Activated naive CD4-positive, alpha-beta T cell treated with anti-CD3 and anti-CD28 coated beads, Interleukin-2, amount 50 U/mL, for 16 hours (primary cell): ENCODE data around the gene SERINC5.
"Not testable (repeated sequence)": the region's sequence is repeated elsewhere in the genome, so short reads cannot be mapped to it uniquely, and the experiment has no call there.

Source experiments
- DNase-seq: peaks from one replicate; pipeline ENCODE4 v3.0.0-alpha.2; 2020

Gene SERINC5

DNA sequence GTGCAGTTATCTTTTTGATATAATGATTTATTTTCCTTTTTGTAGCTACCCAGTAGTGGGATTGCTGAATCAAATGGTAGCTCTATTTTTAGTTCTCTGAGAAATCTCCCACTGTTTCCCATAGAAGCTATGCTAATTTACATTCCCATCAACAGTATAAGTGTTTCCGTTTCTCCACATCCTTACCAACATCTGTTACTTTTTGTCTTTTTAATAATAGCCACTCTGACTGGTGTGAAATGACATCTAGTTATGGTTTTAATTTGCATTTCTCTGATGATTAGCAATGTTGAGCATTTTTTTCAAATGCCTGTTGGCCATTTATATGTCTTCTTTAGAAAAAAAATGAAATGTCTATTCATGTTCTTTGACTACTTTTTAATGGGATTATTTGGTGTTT, 94.7 kb downstream of the SERINC5 start:
- DNase-seq, result no peak

DNA sequence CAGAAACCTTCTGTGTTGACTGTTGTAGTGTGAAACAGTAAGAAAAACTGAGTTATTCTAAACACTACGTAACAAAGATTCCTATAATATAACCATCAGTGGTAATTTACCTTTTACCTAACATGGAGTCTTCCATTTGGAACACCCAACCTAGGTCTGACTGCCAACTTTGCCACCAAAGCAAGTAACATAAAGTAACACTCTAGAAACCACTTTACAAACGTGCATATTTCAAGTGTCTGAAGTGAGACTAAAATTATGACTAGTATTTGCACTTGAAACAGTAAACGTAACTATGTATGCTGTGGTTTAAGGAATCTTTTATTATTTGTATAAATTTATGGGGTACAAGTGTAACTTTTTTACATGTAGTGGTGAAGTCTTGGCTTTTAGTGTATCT, 95.6 kb downstream of the SERINC5 start:
- DNase-seq, result no peak

DNA sequence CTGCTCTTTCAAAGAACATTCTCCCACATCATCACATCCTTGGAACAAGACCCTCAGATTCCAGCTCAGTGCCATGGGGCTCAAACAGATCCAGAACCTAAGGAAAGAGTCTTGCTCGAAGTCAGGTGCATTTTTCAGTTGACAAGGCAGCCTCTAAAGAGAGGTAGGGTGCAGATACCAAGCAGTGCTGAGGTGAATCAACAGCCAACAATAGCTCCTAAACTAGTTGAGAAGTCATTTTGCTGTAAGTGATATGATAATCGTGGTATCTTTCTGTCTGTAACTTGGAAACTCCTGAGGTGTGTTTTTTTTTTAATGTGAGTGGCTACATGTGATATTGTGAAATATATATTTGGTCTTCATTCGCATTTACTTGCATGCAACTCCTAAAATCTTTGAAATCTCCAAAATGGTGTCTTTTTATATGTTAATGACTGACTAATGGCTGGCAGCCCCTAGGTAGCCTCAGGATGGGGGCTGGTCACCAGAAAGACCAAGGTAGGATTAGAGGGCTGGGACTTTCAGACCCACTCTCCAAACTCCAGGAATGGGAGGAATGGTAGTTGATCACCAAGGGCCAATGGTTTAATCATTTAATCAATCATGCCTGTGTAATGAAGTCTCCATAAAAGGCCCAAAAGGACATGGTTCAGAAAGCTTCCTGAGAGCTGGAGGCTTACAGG, 96.6 kb downstream of the SERINC5 start:
- no peak for DNase-seq

DNA sequence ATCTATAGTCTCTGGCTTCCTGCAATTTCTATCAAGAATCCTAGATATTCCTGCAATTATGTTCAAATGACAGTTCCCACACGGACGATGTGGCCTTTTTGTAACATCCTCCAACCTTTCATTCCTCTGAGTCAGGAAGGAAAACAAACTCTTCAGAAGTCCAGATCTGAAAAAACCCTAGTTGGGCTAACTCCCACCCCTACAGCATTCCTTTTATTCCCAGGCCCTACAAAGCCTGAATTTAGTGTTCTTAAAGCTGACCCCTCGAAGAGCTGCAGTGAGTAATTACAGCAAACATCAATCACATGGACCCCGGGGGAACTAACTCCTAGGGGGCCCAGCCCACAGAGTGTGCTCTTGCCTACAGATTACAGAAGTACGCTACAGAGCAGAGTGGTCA, 99.7 kb downstream of the SERINC5 start:
- no peak for DNase-seq

DNA sequence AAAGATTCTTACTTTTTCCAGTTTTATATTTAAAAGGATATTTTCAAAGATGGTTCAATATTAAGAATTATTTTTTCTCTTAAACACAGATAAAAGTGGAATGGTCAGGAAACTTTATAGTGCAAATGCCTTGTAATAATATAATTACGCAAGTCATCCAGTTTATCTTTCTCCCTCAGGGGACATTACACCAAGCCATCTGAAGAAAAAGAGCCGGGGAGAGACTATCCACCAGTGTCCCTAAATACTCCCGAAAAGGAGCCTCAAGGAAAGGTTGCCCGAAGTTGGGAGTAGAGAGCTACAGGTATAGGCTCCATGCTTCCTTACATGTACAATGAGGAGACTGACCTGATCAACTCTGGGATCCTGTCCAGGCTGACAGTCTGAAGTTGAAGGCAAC, 101.1 kb downstream of the SERINC5 start:
- DNase-seq, result no peak

DNA sequence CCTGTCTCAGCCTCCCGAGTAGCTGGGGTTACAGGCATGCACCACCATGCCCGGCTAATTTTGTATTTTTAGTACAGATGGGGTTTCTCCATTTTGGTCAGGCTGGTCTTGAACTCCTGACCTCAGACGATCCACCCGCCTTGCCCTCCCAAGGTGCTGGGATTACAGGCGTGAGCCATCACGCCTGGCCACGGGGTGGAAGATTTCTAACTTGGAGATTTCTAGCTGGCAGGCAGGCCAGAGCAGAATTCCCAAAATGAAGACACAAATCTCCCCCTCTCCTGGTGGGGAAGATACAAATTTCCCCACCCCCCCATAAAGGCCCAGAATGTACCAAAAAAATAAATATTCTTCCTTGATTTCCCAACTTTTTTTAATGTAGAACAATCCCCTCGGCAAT, 101.6 kb downstream of the SERINC5 start:
- DNase-seq, result not testable (repeated sequence)

DNA sequence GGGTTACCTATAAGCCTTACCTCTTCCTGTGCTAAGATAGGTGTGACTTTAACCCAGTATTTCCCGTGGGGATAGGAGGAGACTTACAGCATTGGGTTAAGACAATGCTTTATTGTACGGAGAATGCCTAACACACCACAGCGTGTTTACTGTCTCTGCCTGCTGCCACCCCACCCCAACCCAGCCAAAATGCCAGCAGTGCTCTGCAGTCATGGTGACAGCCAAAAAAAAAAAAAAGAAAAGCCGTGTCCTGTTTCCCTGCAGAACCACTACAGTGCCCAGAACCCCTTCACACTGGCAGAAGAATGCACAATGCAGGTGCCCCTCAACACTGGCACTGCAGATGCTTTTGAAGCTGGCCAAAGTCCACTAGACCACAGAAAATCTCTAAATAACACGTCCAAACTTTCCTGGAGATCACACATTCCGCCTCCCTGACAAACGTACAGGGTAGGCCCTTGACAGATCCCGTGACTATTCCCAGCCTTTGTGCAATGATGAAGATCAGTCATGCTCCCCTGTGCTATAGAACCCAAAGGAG, 102.2 kb downstream of the SERINC5 start:
- no peak for DNase-seq

DNA sequence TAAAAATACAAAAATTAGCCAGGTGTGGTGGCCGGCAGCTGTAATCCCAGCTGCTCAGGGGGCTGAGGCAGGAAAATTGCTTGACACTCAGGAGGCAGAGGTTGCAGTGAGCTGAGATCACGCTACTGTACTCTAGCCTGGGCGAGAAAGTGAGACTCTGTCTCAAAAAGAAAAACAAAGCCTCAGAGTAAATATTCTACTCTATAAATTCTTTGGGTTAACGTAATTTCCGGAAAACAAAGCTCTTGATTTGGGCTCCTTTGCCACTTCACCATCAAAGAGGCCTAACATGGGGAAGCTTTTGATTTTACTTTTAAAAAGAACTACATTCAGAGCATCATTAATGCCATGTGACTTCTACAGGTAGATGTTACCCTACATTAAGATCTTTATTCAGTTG, 103.1 kb downstream of the SERINC5 start:
- no peak for DNase-seq

DNA sequence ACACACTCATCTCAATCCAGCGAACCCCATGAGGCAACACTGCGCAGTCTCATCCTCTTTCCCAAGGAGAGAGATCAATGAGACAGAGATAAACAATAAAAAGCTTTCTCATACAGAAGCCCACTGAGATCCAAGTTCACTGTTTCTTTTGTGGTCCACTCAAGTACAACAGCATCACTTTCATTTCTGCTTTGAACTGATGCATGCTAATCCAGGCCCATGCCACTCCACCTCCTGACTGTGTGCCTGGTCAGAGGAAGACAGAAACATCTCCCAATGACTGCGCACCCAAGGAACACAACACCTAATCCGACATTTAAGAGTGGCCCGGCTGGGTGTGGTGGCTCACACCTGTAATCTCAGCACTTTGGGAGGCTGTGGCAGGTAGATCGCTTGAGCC, 104.0 kb downstream of the SERINC5 start:
- DNase-seq, result no peak

DNA sequence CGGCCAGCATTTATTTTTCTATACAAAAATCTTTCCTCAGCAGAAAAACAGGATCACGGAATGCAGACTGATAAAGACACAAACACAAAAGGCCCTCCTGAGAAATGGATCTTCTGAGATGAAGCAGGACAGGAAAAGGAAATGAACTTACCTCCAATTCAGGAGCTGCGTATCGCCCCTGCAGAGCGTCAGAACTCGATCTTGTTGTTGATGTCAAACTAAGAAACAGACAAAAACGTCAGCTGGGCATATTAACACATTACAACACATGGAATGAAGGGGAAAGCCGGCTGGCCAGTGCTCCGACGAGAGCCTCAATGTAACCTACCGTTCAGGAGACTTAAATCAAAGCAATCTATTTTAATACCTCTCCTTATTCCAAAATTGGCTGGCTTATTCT, 105.1 kb downstream of the SERINC5 start:
- DNase-seq, result no peak

DNA sequence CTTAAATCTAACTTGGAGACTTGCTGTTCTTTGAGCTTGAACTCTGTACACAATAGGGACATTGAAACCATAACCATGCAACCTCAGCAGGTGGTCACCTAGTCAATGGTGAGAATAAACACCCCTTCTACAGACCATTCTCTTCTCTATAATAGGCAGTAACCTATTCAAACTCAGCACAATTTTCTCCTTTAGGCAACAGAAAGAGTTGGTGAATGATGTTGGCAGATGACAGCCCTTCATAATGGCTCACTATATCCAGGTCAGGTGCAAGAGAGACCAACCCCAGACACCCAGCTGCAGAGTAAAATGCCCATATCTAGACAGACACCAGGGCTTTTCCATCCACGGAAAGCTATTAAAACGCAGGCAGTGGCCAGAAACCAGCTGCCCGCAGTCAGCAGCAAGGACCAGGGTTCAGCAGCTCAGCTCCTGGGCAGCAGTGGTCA, 106.7 kb downstream of the SERINC5 start:
- no peak for DNase-seq

DNA sequence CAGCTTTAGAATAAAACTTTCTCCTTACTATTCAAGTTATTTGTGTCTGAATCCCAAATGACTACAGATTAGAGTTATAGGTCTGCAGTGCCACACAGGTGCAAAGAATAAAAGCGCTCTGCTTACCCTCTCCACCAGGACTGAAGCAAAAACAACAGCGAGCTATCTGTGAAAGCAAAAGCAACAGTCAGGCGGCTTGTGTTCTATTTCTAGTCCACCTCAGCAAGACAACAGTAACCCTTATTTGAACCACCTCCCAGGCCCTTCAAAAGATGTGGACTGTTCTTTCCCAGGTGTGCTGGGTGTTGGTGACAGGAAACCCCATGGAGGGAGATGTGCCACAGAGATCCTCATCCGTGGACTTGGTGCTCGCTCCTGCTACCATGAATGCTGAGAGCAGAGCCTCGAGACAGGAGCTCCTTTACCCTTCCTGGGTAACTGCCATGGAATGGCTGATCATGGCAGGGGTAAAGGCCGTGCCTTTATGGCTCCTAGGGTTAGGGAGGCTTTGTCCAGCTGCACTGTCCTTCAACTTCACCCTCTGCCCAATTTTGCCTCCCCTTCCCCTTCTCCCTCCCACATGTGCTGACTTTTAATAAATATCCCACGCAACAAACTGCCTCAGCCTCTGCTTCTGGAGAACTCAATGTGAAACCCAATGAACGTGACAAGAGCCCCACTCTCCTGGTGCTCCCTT, 108.6 kb downstream of the SERINC5 start:
- DNase-seq, result no peak

DNA sequence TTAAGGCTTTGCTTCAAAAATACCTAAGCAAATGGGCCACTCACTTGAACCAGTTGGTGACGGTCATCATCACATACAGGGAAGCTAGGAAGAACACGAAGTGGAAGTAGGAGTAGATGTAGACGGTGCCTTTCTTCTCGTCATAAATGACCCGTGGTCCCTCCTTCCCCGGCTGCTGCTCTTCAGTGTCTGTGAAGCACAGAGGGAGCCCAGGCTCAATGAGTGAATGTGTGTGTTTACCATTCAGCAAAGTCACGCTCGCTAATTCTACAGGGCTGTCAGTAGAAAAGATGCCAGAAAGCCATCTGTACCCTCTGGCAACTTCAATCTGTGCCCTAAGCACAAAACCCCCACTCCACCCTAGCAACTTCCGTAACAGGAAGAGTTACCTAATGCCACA, 109.8 kb downstream of the SERINC5 start:
- no peak for DNase-seq

DNA sequence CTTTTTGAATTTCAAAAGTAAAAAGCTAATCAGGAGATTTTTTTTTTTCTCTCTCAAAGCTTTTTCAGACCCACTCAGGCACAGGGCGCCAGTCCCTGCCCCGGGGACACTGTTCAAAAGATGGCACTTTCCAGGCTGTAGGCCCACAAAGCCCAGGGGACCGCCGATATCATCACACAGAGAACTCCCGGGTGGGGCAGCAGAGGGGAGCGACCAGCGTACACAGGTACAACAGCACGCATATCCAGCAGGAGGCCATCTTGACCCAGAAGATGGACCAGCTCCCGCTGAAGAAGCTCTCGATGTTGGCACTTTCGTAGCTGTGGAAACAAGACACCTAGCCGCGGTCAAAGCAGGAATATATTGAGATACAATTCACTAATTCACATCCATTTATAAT, 112.4 kb downstream of the SERINC5 start:
- no peak for DNase-seq

DNA sequence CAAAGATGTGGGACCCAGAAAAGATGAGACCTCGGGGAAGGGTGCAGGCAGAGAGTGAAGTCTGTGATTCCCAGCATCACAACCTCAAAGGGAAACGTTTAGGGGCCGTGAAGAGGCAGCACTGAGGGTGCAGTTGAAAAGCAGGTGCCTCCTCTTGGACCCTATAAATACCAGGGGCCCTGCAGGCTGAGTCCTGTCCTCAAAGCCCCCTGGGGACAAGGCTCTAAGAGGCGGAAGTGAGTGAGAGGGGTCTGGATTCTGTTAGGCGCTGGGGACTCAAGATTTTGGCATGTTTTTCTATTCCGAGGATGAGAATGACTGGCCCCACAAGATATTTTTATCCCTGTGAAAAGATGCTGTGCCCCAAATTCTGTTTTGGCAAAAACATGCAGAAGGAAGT, 112.9 kb downstream of the SERINC5 start:
- no peak for DNase-seq

DNA sequence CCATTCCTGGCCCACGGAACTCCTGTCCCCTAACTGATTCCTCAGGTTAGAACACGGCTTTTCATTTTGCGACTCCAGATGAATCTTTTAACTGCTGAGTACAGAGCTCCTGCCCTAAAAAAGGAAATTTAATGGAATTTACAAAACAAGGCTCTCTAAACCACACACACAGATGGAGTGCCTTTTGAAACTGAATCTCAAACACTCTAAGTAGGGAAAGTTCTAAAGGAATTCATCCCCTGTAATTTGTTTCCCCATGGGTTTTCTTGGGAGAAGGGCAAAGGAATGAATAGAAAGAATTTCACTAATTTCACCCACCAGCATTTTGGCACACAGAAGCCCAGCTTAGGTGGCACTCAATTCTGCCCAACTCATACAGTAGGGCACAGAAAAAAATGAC, 114.2 kb downstream of the SERINC5 start:
- DNase-seq, result no peak

DNA sequence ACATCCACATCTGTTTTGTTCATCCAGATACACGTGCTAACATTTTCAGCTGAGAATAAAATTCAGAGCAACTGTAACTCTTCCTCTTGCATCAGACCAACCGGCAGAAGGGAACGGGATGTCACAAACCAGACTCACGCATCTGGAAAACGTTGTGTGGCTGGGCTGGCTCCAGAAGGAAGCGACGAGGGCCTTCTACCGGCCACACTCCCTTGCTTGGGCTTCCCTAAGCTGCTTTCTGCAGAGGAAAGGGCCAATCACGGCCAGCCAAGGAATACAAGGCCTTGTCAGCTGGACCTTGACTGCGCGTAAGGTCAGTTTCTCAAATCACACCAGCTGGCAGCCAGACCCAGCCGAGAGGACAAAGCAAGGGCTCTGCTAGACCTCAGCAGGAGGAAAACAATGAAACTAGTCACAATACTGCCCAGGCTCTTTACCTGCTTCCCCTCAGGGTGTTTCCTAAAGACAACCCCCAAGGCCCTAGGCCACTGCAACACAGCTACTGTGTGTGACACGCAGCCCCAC, 114.6 kb downstream of the SERINC5 start:
- no peak for DNase-seq

DNA sequence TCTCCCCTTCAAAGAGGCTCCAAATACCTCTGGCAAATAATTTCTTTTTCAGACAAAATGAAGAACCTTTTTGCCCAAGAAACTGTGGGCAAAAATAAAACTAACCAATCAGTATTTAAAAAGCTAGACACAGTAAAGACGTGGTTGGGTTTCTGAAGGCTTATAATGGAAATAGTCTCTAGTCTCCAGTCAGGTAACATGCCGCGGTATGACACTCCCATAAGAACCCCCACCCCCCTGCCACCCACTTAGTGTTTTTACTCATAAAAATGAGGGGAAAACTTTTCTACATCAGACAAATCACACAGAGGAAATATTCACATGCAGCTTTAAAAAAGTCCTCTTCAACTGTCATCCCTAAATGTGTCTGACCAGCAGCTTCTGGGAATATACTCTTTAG, 115.4 kb downstream of the SERINC5 start:
- DNase-seq, result peak; percentile 73

DNA sequence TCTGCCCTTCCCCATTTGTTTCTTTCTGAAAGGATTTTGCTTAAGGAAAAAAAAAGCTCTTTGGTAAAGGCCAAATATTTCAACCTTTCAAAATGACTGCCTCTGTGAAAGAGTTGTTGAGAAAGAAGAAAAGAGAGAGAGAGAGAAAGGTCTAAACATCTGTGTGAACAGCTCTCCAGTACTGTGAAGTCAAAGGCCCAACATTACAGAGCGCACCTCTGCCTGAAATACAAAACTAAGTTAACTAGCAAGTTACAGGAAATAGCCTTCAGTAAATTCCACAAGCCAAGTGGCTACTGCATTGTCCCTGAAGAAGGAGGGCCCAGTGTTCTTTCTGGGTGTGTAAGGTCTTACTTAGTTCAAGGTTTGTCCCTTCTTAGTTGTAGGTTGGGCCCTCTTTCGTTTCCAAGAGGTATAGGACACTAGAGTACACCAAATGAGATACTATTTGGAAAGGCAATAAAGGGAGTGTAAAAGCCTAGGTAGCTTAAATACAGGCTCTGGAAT, 116.3 kb downstream of the SERINC5 start:
- DNase-seq, result no peak

DNA sequence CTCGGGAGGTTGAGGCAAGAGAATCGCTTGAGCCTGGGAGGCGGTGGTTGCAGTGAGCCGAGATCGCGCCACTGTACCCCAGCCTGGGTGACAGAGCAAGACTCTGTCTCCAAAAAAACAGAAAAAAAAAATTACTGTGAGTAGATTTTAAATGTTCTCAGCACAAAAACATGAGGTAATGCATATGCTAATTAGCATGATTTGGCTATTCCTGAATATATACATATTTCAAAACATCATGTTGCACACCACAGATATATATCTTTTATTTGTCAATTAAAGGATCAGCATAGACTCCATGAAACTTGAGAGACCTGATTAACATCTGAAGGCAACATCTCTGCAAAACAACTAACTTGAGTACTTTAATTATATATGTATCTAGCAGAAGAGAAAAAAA, 117.4 kb downstream of the SERINC5 start:
- DNase-seq, result no peak

DNA sequence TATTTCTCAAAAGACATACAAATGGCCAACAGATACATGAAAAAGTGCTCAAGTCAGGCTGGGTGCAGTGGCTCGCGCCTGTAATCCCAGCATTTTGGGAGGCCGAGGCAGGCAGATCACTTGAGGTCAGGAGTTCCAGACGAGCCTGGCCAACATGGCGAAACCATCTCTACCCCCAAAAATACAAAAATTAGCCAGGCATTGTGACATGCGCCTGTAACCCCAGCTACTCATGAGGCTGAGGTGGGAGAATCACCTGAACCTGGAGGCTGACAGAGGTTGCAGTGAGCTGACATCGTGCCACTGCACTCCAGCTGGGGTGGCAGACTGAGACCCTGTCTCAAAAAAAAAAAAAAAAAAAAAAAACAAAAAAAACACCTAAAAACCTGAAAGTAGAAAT, 119.0 kb downstream of the SERINC5 start:
- not testable (repeated sequence) for DNase-seq

DNA sequence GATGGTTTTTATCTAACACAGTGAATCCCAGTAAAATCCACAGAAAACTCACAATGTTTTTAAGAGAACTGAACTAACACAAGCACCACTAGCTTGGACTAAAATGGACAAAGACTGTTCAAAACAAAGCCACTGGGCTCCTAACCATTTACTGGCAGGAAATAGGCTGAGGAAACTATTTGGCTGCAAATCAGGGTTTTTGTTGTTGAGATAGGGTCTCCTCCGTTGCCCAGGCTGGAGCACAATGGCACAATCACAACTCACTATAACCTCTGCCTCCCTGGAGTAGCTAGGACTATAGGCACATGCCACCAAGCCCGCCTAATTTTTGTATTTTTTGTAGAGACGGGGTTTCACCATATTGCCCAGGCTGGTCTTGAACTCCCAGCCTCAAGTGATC, 121.0 kb downstream of the SERINC5 start:
- DNase-seq, result no peak

DNA sequence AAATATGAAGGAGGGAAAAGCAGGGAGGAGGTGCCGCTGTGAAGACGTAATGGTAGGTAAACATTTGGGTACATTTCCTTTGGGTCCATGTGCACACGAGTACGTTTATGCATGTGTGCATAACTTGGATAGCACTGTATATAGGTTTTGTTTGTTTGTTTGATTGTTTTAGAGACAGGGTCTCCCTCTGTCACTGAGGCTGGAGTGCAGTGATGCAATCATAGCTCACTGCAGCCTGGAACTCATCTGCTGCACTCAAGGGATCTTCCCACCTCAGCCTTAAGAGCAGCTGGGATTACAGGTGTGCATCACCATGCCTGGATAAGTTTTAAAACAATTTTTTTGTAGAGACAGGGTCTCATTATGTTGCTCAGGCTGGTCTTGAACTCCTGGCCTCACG, 126.7 kb downstream of the SERINC5 start:
- no peak for DNase-seq

DNA sequence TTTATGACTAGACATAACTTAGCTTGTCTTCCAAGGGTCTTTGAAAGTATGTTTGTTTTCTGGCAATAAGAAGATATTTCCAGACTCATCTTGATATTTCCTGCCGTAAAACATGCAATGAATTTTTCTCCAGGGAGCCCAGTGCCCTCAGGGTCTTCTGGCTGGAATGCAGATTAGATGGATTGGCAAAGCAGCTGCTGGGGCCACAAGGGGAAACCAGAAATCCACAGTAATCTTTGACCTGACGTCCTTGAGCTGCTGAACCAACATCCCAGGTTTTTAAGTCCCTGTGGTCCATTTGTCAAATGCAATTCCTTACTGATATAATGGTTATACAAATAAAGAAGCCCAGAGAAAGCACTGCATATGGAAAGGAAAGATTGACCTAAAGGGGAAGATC, 127.7 kb downstream of the SERINC5 start:
- no peak for DNase-seq
